GM21723 (cell line): ENCODE measurements around the gene TACC3.

Source experiments
- ATAC-seq: cut with Tn5 transposase; IDR thresholded peaks from one replicate; pipeline ENCODE4 v1.9.1; 2021; ENCODE audit warnings: mild to moderate bottlenecking, moderate library complexity; ENCODE audit not compliant: unreplicated experiment

Gene TACC3

DNA sequence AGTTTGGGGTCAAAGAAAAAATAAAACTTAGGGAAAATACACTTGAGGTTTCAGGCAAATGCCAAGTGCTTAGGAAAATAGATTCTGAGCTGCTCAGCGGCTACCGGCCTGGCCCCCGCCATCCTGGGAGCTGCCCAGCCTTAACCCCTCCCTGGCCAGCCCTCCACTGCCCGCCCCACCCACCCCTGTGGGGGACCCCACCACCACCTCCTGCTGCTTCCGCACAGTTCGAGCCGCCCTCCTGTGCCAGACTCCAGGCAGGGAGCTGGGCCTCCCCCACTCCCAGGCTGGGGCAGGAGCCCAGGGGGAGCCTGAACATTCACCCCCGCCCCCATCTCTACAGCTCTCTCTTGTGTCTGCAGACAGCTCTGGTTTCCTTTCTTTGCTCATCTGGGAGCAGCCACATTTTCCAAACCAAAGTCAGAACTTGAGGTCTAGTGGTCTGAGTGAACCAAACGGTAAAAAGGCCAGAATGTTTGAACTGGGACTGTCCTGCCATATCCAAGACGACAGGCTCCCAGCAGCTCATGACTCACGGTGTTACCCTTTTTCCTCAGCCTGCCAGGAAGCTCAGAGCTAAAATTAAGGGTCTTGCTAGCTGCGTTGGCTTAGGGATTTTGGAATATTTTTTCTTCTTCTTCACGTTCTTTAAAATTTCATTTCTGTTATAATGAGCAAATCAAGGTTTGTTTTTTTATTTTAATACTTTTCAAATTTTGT lies 67.1 kb downstream of the TACC3 start:
- no peak for ATAC-seq

DNA sequence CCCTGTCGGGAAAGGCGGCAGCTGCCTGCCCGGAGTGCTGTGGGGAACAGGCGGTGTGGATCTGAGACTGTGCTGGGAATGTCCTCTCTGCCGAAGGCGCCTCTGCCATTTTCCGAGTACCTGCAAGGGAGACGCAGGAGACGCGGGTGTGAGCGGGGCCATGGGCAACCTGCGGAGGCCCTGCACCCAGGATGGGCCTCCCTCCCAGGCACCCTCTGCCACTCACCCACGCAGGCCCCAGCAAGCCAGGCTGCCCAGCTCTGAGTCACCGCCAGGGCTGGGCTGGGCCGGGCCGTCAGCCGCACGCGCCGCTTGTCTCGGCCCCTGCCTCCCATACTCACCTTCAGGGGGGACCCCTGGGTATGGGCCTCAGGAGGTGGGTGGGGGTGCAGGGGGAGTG lies 68.2 kb downstream of the TACC3 start:
- no peak for ATAC-seq

DNA sequence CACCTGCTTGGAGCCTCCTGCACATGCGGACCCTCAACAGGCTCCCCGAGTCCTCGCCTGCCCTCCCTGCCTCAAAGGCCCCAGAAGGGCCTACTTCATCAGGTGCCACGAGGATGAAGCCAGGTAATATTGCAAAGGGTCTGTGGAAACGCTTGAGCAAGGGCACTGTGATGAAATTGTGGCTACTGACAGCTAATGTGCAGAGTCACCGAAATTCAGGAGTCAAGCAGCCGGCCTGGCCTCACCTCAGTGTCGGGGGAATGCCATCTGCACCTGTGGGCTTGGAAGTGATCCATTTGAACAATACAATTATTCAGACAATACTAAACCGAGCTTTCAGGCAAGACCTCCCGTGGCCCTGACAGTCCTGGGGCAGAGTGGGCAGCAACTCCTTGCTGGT lies 68.7 kb downstream of the TACC3 start:
- no peak for ATAC-seq

DNA sequence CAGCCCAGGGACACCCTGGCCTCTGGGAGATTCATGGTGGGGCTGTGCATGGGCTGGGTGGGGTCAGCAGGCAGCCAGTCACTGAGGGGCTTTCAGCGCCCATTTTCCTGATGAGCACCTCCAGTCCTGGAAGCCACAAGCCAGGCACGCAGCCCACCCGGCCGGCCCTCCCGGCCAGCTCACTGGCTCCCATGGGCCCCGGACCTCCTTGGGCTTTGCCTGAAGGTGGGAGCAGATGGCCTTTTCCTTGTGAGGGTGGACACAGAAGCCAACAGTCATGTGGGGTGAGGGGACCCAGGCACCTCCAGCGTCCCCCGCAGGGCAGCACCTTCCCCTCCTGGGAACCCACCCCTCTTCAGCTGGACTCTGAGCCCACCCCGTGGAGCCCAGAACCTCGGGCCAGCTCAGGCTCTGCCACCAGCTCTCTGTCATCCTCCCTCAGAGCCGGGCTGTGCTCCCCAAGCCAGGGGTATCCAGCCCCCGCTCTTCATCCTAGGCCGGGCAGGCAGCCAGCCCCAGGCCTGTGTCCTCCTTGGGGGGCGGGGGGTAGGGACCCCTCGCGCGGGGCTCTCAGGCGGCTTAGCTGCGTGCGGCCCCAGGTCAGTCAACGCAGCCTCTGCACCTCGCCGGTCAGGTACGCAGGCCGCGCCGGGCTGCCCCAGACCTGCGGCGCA lies 71.0 kb downstream of the TACC3 start:
- no peak for ATAC-seq

DNA sequence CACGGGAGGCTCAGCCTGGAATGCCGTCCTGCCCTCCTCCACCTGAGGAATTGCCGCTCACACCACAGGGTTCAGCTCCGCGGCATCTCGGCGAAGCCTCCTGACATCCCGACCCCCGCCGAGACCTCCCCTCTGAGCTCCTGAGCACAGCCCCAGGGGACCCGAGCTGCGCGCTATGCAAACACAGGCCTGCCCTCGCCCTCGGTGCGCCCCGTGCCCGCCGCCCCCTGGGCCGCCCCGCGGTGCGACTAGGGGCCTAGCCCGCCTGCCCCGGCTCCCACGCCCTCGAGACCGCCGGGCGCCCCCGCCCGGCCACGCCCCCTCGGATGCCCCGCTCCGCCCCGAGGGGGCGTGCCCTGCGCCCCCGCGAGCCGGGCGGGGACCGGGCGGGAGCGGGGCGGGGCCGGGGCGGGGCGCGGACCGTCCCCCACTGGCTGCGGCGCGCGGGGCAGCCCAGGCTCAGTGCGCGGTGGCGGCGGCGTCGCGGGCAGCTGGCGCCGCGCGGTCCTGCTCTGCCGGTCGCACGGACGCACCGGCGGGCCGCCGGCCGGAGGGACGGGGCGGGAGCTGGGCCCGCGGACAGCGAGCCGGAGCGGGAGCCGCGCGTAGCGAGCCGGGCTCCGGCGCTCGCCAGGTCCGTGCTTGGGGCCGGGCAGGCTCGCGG lies 71.6 kb downstream of the TACC3 start, which contains the start of gene FGFR3:
Gene FGFR3 (plus strand): TSS at position 462 of the 664 bp plus-strand sequence. CDS start 642 bp downstream, outside the sequence.
- peak; percentile 54 for ATAC-seq

DNA sequence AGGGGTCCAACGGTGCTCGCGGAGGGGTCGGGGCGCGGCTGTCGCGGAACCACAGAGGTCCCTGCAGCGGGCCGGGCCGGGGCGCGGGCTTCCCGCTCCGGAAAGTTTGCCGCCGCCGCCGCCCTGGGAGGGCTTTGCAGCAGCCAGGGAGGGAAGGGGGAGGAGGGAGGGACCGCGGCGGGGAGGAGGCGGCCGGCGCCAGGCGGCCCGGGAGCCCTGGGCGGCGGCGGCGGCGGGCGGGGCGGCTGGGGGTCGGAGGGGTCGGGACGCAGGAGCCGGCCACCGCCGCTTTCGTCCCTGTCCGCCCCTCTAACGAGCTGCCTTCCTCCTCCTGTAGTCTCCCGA lies 72.1 kb downstream of the TACC3 start:
- ATAC-seq, result peak; percentile 19

DNA sequence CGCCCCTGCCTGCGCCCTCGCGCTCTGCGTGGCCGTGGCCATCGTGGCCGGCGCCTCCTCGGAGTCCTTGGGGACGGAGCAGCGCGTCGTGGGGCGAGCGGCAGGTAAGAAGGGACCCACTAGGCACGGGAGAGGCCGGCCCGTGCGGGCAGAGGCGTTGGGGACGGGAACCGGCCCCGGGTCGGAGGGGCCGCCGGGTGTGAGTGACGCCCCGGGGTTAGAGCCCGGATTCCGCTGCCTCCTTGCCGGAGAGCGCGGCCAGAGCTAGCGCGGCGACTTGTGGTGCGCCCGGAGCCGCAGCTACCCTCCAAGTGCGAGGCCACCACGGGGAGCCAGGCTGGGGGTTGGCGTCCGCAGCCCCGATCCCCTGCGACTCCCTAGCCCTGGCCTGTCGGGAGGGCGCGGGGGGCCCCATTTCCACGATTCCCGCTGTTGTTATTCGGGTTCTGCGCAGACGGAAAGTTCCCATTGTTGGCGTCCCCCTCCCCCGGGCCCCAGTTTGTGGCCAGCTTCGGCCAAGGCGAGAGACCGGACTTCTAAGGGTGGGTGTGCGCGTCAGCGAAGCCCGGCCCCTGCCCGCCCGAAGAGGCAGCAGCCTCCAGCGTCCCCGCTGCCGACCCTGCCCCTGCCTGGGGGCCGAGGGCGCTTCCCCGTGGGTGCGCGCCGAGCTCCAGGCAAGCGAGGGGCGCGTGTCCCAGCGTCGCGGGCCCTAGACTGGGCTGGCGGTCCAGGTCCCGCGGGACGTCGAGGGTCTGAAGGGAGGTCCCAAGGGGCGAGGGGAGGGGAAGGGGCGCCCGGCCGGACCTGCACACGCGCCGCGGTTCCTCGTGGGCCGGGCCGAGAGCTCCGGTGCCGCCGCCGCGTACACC lies 72.9 kb downstream of the TACC3 start:
- ATAC-seq, result no peak
